Measurements from ENCODE around the gene RET.
A peak's percentile ranks its signal among the peaks of the same experiment; 100 is the strongest.
"Not testable (repeated sequence)": the region's sequence is repeated elsewhere in the genome, so short reads cannot be mapped to it uniquely, and the experiment has no call there.

RET gene

GRCh38 chr10:43138021-43138756 lies 61.3 kb downstream of the RET start, which contains the start of gene CSGALNACT2:
CSGALNACT2 (plus strand) TSS chr10:43138445; CDS start chr10:43155150, 16,705 bp downstream.
- peak; percentile 90 for DNase-seq

GRCh38 chr10:43138757-43139241 lies 61.9 kb downstream of the RET start:
- peak; percentile 78 for DNase-seq

GRCh38 chr10:43141421-43141820 lies 64.6 kb downstream of the RET start:
- DNase-seq, result no peak

- no peak for DNase-seq
These were observed 68.4 kb downstream of the RET start for GRCh38 chr10:43145311-43145710.

- DNase-seq, result not testable (repeated sequence)
These were observed 69.1 kb downstream of the RET start for GRCh38 chr10:43145936-43146335.

GRCh38 chr10:43151371-43151770 lies 74.5 kb downstream of the RET start:
- DNase-seq, result no peak

- no peak for DNase-seq
These were observed 77.0 kb downstream of the RET start for GRCh38 chr10:43153901-43154300.

- DNase-seq, result no peak
These were observed 78.4 kb downstream of the RET start for GRCh38 chr10:43155221-43155620.

GRCh38 chr10:43155741-43156140 lies 78.9 kb downstream of the RET start:
- no peak for DNase-seq

- no peak for DNase-seq
These were observed 79.9 kb downstream of the RET start for GRCh38 chr10:43156590-43157341.

- no peak for DNase-seq
These were observed 81.8 kb downstream of the RET start for GRCh38 chr10:43158636-43159035.

- peak; percentile 51 for DNase-seq
These were observed 83.4 kb downstream of the RET start for GRCh38 chr10:43160046-43160920.

GRCh38 chr10:43160921-43161255 lies 84.0 kb downstream of the RET start:
- no peak for DNase-seq

- DNase-seq, result no peak
These were observed 85.7 kb downstream of the RET start for GRCh38 chr10:43162604-43163003.

GRCh38 chr10:43166207-43166879 lies 89.5 kb downstream of the RET start:
- no peak for DNase-seq

- no peak for DNase-seq
These were observed 90.1 kb downstream of the RET start for GRCh38 chr10:43166880-43167497.

GRCh38 chr10:43167498-43167889 lies 90.6 kb downstream of the RET start:
- peak; percentile 13 for DNase-seq

- DNase-seq, result no peak
These were observed 93.6 kb downstream of the RET start for GRCh38 chr10:43170491-43170890.

GRCh38 chr10:43172645-43173044 lies 95.8 kb downstream of the RET start:
- no peak for DNase-seq

- DNase-seq, result no peak
These were observed 96.3 kb downstream of the RET start for GRCh38 chr10:43173120-43173519.

- peak; percentile 54 for DNase-seq
These were observed 98.1 kb downstream of the RET start for GRCh38 chr10:43174969-43175368.

- no peak for DNase-seq
These were observed 99.4 kb downstream of the RET start for GRCh38 chr10:43176271-43176670.
